Limb (tissue), 2 donors: Measurements from ENCODE around the gene TUBGCP4.
A peak's percentile ranks its signal among the peaks of the same experiment; 100 is the strongest.

Experiments
- DNase-seq, 2 donors: peaks; one replicate each; pipeline ENCODE4 v3.0.0-alpha.2; 2016; ENCODE audit errors: extremely low spot score in 2 of 2

TUBGCP4 gene

GRCh38 chr15:43404130-43404529 is 33.2 kb downstream of the TUBGCP4 start:
- DNase-seq = no peak

DNA sequence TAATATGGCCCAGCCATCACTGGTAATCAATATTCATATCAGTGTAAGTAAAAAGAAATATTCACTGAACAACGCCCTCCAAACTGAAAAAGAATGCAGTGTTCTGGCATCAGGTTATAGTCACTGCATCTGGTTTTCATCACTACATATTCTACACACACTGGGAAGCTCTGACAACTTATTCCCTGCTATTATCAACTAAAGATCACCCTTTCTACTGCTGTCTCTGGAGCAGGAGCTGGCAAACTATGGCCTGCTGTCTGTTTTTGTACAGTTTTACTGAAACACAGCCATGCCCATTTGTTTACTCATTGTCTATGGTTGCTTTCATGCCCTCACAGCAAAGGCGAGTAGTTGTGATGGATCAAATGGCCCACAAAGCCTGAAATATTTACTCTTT is 35.3 kb downstream of the TUBGCP4 start:
- no peak for DNase-seq

- DNase-seq = no peak
These were observed 35.9 kb downstream of the TUBGCP4 start for GRCh38 chr15:43406808-43407207.

DNA sequence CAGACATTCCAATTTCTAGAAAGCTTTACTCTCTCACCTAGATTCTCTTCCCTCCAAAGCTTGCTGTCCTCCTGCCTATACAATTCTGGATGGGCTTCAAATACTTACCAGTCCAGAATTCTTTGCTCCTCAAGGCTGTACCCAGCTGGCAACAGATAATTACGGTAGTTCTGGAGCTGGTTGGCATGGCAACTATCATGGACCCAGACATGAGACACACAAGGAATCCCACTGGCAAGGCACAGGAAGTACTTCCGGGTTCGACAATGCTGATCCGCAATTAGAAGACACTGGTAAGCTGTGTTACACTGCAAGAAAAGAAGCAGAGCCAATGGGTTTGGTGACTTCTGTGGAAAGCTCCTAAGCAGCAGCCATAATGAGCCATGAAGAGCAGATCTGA is 37.9 kb downstream of the TUBGCP4 start:
- DNase-seq = no peak

GRCh38 chr15:43410572-43411214 is 39.8 kb downstream of the TUBGCP4 start:
- no peak for DNase-seq

GRCh38 chr15:43412096-43412495 is 41.2 kb downstream of the TUBGCP4 start:
- no peak for DNase-seq

GRCh38 chr15:43414196-43414595 is 43.3 kb downstream of the TUBGCP4 start:
- DNase-seq = no peak

DNA sequence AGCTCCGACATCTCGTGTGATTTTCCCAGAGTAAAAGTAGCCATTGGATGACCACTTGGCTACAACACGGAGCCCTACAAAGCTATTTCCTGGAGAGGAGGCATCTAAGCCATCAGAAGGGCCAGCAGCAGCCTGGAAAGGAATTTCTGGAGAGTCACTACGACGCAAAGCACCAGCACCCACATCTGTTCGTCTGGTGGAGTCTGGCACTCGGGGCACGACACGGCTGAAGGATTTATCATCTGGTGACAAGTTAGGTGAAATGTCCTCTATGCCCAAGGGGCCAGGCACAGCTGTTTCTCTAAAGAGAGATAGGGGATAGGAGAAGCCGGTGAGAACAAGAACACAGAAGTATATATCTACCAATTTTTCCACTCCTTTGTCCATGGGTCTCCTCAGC is 49.5 kb downstream of the TUBGCP4 start:
- no peak for DNase-seq

DNA sequence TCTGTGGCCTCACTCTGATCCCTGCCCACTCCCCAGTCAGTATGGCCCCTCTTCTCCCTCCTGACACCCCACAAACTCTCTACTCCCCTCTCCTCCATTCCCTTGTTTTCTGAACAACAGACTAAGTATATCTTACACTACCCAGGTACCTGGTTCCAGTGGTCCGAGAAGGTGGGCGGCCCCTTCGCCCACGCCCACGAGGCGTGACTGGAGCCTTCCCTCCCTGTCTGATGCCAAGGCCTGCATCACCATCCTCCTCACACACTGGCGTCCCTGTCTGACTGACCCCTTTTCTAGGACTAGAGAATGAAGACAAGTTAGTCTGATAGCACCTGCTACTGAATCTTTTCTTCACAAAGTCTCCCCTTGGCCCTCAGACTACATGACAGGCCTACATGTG is 50.0 kb downstream of the TUBGCP4 start:
- DNase-seq = no peak

GRCh38 chr15:43423793-43424192 is 52.9 kb downstream of the TUBGCP4 start:
- DNase-seq = no peak

- DNase-seq = no peak
These were observed 58.8 kb downstream of the TUBGCP4 start for GRCh38 chr15:43429687-43430086.

GRCh38 chr15:43433165-43433564 is 62.3 kb downstream of the TUBGCP4 start:
- DNase-seq = no peak

- DNase-seq = no peak
These were observed 62.9 kb downstream of the TUBGCP4 start for GRCh38 chr15:43433661-43434303.

DNA sequence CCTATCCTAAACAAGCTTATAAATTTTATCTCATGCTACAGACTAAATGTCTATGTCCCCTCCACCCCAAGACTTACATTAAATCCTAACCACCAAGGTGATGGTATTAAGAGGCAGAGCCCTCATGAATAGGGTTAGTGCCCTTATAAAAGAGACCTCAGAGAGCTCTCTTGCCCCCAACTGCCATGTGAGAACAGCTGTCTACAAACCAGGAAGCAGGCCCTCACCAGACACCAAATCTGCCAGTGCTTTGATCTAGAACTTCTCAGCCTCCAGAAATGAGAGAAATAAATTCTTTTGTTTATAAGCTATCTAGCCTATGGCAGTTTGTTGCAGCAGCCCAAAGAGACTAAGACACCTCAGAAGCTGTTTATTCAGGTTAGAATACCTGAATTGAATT is 63.5 kb downstream of the TUBGCP4 start:
- DNase-seq = no peak

GRCh38 chr15:43436395-43436794 is 65.5 kb downstream of the TUBGCP4 start:
- no peak for DNase-seq

- no peak for DNase-seq
These were observed 68.4 kb downstream of the TUBGCP4 start for GRCh38 chr15:43439268-43439667.

- DNase-seq = peak in 1 of 2 donors; percentile 19
These were observed 69.9 kb downstream of the TUBGCP4 start for GRCh38 chr15:43440721-43441281.

DNA sequence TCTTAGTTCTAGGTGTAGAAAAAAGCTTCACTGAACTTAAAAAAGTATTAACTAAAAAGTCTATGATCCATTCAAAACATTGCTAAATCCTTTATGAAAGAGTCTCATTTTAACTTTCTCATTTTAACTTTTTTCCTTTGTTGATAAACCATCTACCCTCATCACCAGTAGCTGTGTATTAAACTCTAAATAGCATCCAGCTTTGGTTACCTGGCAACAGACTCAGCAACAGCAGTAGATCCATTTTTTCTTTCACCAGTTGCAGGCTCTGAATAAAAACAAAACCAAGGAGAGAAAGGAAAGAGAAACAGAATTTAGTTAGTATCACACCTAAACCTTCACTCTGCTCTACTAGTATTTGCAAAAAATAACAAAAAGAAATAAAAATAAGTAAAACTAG is 70.4 kb downstream of the TUBGCP4 start:
- no peak for DNase-seq

DNA sequence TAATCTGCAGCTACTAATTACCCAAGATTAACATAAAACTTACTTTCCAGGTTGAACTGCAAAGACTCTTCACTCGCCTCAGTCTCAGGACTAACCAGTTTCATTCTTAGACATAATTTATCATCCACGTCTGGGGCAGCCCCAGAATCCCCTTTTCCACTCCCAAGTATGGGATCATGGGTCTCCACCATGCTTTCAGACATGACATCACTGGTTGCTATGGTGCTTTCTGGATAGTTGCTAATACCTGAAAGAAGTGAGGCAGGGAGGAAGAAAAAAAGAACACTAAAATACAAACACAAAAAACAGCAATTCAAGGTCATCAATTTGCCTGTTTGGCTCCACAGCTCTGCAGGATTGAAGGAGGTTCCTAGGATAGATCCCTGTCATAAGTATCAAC is 75.4 kb downstream of the TUBGCP4 start:
- DNase-seq = no peak

GRCh38 chr15:43449981-43450380 is 79.1 kb downstream of the TUBGCP4 start:
- DNase-seq = no peak
